GM12873 (cell line): ENCODE data around the gene CTDP1.

Experiments
- CTCF ChIP-seq: IDR thresholded peaks from 2 replicates; pipeline ENCODE4 v1.5.1; 2012; ENCODE audit warnings: low read depth, mild to moderate bottlenecking, moderate library complexity, low read length, control low read depth; ENCODE audit not compliant: insufficient read depth; ENCODE audit errors: missing control alignments

The CTDP1 gene

GRCh38 chr18:79784071-79784913, 104.7 kb downstream of the CTDP1 start:
- no peak for TF ChIP-seq CTCF

- no peak for TF ChIP-seq CTCF
Observed at GRCh38 chr18:79784965-79785770, 105.6 kb downstream of the CTDP1 start.

- TF ChIP-seq CTCF: no peak
Observed at GRCh38 chr18:79785831-79786230, 106.2 kb downstream of the CTDP1 start.

- no peak for TF ChIP-seq CTCF
Observed at GRCh38 chr18:79786304-79786703, 106.7 kb downstream of the CTDP1 start.

GRCh38 chr18:79786786-79787526, 107.4 kb downstream of the CTDP1 start:
- no peak for TF ChIP-seq CTCF

- TF ChIP-seq CTCF: no peak
Observed at GRCh38 chr18:79787527-79787864, 107.9 kb downstream of the CTDP1 start.
